ENCODE data around the gene ARID1B. TPM values are rescaled to one million over a fixed set of nuclear protein-coding genes. Genes with fewer than 3 reads are reported as not detected.

Gene ARID1B
- total and polyA plus RNA-seq, 2 of the 4 experiments (the other 2 are of a cell fraction): 14.5 to 20.1 TPM

DNA sequence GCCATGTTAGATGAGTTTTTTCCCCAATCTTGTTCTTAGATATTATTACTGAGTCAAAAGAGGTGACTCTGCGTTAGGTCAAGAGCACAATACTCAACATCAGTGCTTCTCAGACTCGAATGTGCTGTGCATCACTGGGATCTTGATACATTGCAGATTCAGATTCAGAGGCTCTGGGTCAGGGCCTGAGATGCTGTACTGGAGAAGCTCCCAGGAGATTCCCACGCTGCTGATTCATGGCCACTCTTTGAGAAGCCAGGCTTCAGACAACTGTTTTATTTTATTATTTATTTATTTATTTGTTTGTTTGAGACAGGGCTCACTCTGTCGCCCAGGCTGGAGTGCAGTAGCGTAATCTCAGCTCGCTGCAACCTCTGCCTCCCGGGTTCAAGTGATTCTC lies 41.4 kb upstream of the ARID1B start:
- no peak overlapping the region for H2BK20ac ChIP-seq (ENCODE audit: low read depth, low read length)
- TF ChIP-seq RCOR1 (IDR thresholded peaks at IDR 0.05; ENCODE audit: insufficient replicate concordance, low read length) (no peak), MAFK (IDR thresholded peaks at IDR 0.05; ENCODE audit: low read depth, low read length) (no peak), RFX5 (IDR thresholded peaks at IDR 0.05; ENCODE audit: low read depth, low read length) (no peak), CHD1 (IDR thresholded peaks at IDR 0.05; ENCODE audit: low read depth, low read length) (no peak), BHLHE40 (IDR thresholded peaks at IDR 0.05; ENCODE audit: low read depth, low read length) (no peak), SMC3 (IDR thresholded peaks at IDR 0.05; ENCODE audit: low read depth, low read length) (no peak), RAD21 (IDR thresholded peaks at IDR 0.05; ENCODE audit: low read length) (no peak), FOS (IDR thresholded peaks at IDR 0.05; ENCODE audit: low read depth, low read length) (no peak)
- TF ChIP-seq, protein P1, sequence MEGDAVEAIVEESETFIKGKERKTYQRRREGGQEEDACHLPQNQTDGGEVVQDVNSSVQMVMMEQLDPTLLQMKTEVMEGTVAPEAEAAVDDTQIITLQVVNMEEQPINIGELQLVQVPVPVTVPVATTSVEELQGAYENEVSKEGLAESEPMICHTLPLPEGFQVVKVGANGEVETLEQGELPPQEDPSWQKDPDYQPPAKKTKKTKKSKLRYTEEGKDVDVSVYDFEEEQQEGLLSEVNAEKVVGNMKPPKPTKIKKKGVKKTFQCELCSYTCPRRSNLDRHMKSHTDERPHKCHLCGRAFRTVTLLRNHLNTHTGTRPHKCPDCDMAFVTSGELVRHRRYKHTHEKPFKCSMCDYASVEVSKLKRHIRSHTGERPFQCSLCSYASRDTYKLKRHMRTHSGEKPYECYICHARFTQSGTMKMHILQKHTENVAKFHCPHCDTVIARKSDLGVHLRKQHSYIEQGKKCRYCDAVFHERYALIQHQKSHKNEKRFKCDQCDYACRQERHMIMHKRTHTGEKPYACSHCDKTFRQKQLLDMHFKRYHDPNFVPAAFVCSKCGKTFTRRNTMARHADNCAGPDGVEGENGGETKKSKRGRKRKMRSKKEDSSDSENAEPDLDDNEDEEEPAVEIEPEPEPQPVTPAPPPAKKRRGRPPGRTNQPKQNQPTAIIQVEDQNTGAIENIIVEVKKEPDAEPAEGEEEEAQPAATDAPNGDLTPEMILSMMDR (conservative IDR thresholded peaks at IDR 0.05; ENCODE audit: low read depth, low read length): no peak
- TF ChIP-seq, protein P2, sequence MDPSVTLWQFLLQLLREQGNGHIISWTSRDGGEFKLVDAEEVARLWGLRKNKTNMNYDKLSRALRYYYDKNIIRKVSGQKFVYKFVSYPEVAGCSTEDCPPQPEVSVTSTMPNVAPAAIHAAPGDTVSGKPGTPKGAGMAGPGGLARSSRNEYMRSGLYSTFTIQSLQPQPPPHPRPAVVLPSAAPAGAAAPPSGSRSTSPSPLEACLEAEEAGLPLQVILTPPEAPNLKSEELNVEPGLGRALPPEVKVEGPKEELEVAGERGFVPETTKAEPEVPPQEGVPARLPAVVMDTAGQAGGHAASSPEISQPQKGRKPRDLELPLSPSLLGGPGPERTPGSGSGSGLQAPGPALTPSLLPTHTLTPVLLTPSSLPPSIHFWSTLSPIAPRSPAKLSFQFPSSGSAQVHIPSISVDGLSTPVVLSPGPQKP (IDR thresholded peaks at IDR 0.05; ENCODE audit: borderline replicate concordance, low read depth, low read length): no peak
- TF ChIP-seq, protein P3, sequence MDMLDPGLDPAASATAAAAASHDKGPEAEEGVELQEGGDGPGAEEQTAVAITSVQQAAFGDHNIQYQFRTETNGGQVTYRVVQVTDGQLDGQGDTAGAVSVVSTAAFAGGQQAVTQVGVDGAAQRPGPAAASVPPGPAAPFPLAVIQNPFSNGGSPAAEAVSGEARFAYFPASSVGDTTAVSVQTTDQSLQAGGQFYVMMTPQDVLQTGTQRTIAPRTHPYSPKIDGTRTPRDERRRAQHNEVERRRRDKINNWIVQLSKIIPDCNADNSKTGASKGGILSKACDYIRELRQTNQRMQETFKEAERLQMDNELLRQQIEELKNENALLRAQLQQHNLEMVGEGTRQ (IDR thresholded peaks at IDR 0.05; ENCODE audit: low read depth, low read length): no peak
- no peak overlapping the region for H2AK9ac ChIP-seq (replicated peaks; ENCODE audit: low read depth, low read length, poor library complexity)
- H2AFZ ChIP-seq (replicated peaks; ENCODE audit: low read length, poor library complexity): no peak overlapping the region
- H3K23ac ChIP-seq (ENCODE audit: low read depth, low read length): no peak overlapping the region
- no peaks in the 10 kb centered on the region for H3K79me1 ChIP-seq (ENCODE audit: low read depth in 1 of 2, low read length in 2 of 2)
- in situ Hi-C loops (cut with MboI; ENCODE audit: low sequenced_read_pairs): no loop called here
- H3K4me1 ChIP-seq (ENCODE audit: control insufficient read depth, insufficient read depth, low read length): no peaks in the 10 kb centered on the region
- no peak overlapping the region for H3K56ac ChIP-seq (ENCODE audit: extremely low read depth, insufficient read depth, low read length)
- intact Hi-C loops (cut with micrococcal nuclease): no loop called here
- H2BK15ac ChIP-seq (ENCODE audit: low read depth, low read length): no peak overlapping the region
- H3K27me3 ChIP-seq (ENCODE audit: control insufficient read depth, insufficient read depth, low read length): no peaks in the 10 kb centered on the region
- H4K20me1 ChIP-seq (ENCODE audit: insufficient read depth, low read length): no peaks in the 10 kb centered on the region
- H3K18ac ChIP-seq (ENCODE audit: low read depth, low read length): no peak overlapping the region
- no TSS peak for BruUV-seq (replicated peaks)
- no peak overlapping the region for H2BK120ac ChIP-seq (ENCODE audit: low read depth, low read length)
- H3K4me2 ChIP-seq (ENCODE audit: low read depth, low read length): no peak overlapping the region
- dilution Hi-C loops (cut with HindIII; ENCODE audit: low sequenced_read_pairs, unreplicated experiment): no loop called here
- H3K9me3 ChIP-seq (ENCODE audit: control insufficient read depth, insufficient read depth, low read length): no peaks in the 10 kb centered on the region; the same call in 1 of the 2 replicates
- no peak overlapping the region for H3K14ac ChIP-seq (replicated peaks; ENCODE audit: low read depth, low read length)
- ChIA-PET CTCF (no interaction called here), POLR2A (ENCODE audit: unreplicated experiment) (no interaction called here)
- H3K36me3 ChIP-seq (ENCODE audit: control insufficient read depth, insufficient read depth, low read length): no peaks in the 10 kb centered on the region
- H4K5ac ChIP-seq (ENCODE audit: low read depth, low read length): no peak overlapping the region
- no peak overlapping the region for H3K27ac ChIP-seq (ENCODE audit: insufficient read depth, low read length)
- no peak overlapping the region for H4K91ac ChIP-seq (ENCODE audit: insufficient read depth, low read depth, low read length)
- ATAC-seq (ENCODE audit: low read depth) (no peak), DNase-seq (peak; percentile 20)
- no peak overlapping the region for H2BK5ac ChIP-seq (ENCODE audit: low read depth, low read length, poor library complexity, severe bottlenecking)
- H3K4ac ChIP-seq (ENCODE audit: low read depth, low read length): no peak overlapping the region
- no peak overlapping the region for H2AK5ac ChIP-seq (ENCODE audit: low read depth, low read length)
- H4K8ac ChIP-seq (ENCODE audit: low read depth in 2 of 2, low read length in 2 of 2): no peak overlapping the region
- no peaks in the 10 kb centered on the region for H3K9me1 ChIP-seq (ENCODE audit: insufficient read depth, low read length)
- H3K9ac ChIP-seq (ENCODE audit: low read depth, low read length): no peak overlapping the region
- 93% methylated on average over 3 of the region's 7 CpGs; no CpG with 5 or more reads in 1 of the 2 experiments for WGBS, 2 experiments (ENCODE audit: extremely low coverage in 2 of 2, insufficient read length in 1 of 2)
- H3K4me3 ChIP-seq (ENCODE audit: insufficient read depth, low read depth, low read length): no peak overlapping the region

Measured in IMR-90 (cell line).